PC-3 (cell line): ENCODE data around the gene RBM33.

Experiments used
- CTCF ChIP-seq: fragments of 300-600 bp; sonication (generic); conservative IDR thresholded peaks from 2 replicates; pipeline ENCODE4 v1.5.1; 2017; ENCODE audit warnings: antibody characterized with exemption, low read depth, mild to moderate bottlenecking, low read length
- EZH2phosphoT487 ChIP-seq: fragments of 300-600 bp; sonication (generic); IDR thresholded peaks from 2 replicates; pipeline ENCODE4 v1.6.1; 2018; ENCODE audit warnings: mild to moderate bottlenecking, antibody characterized with exemption, low read length, borderline replicate concordance

GRCh38 chr7:155680864-155681263, 36.4 kb downstream of the RBM33 start:
- no peak for TF ChIP-seq CTCF
- TF ChIP-seq EZH2phosphoT487 = no peak
